ACHN (cell line): ENCODE data around the gene UTP15.

ENCODE experiments used
- DNase-seq: peaks from one replicate; pipeline ENCODE4 v3.0.0-alpha.2; 2015
- in situ Hi-C: cut with HindIII; loops from 2 replicates; pipeline ENCODE4 v1.10.0; 2017; ENCODE audit warnings: low sequenced_read_pairs, low pct_ligation_motif_present, low pct_unique_long_range_greater_than_20kb

The UTP15 gene

GRCh38 chr5:73558950-73559349 is 6.6 kb upstream of the UTP15 start:
- DNase-seq, result peak; percentile 18
- in situ Hi-C loops, result no loop called here

- in situ Hi-C loops, result no loop called here
- no peak for DNase-seq
Observed at GRCh38 chr5:73564018-73564417, 1.5 kb upstream of the UTP15 start.

GRCh38 chr5:73564675-73565074 is 868 bp upstream of the UTP15 start:
- DNase-seq, result no peak
- in situ Hi-C loops, result no loop called here

GRCh38 chr5:73565969-73566547 is 515 bp downstream of the UTP15 start:
- DNase-seq, result peak; percentile 6
- in situ Hi-C loops, result no loop called here

GRCh38 chr5:73582285-73583145 is 17.0 kb downstream of the UTP15 start:
- in situ Hi-C loops, result loop anchor here (25.0 kb wide), 1 partner anchor 205 kb away; no protein-coding TSS in a partner anchor
- DNase-seq, result no peak

- DNase-seq, result no peak
- in situ Hi-C loops, result loop anchor here (25.0 kb wide), 1 partner anchor 199 kb away; no protein-coding TSS in a partner anchor
Observed at GRCh38 chr5:73587923-73588322, 22.4 kb downstream of the UTP15 start.

GRCh38 chr5:73591102-73591695 is 25.7 kb downstream of the UTP15 start:
- in situ Hi-C loops, result loop anchor here (25.0 kb wide), 1 partner anchor 196 kb away; no protein-coding TSS in a partner anchor
- DNase-seq, result peak; percentile 76

GRCh38 chr5:73591698-73592501 is 26.4 kb downstream of the UTP15 start:
- in situ Hi-C loops, result loop anchor here (25.0 kb wide), 1 partner anchor 195 kb away; no protein-coding TSS in a partner anchor
- DNase-seq, result peak; percentile 26

GRCh38 chr5:73592551-73592950 is 27.0 kb downstream of the UTP15 start:
- in situ Hi-C loops, result loop anchor here (25.0 kb wide), 1 partner anchor 195 kb away; no protein-coding TSS in a partner anchor
- peak; percentile 18 for DNase-seq

GRCh38 chr5:73596705-73597328 is 31.3 kb downstream of the UTP15 start:
- in situ Hi-C loops, result loop anchor here (25.0 kb wide), 1 partner anchor 190 kb away; no protein-coding TSS in a partner anchor
- peak; percentile 50 for DNase-seq

GRCh38 chr5:73599380-73599779 is 33.8 kb downstream of the UTP15 start:
- in situ Hi-C loops, result loop anchor here (25.0 kb wide), 1 partner anchor 188 kb away; no protein-coding TSS in a partner anchor
- no peak for DNase-seq

GRCh38 chr5:73603998-73604397 is 38.5 kb downstream of the UTP15 start:
- no peak for DNase-seq
- in situ Hi-C loops, result no loop called here

GRCh38 chr5:73605223-73606087 is 39.9 kb downstream of the UTP15 start:
- DNase-seq, result no peak
- in situ Hi-C loops, result no loop called here

GRCh38 chr5:73606206-73606753 is 40.7 kb downstream of the UTP15 start:
- no peak for DNase-seq
- in situ Hi-C loops, result no loop called here

- in situ Hi-C loops, result no loop called here
- DNase-seq, result no peak
Observed at GRCh38 chr5:73607228-73607627, 41.7 kb downstream of the UTP15 start.

- in situ Hi-C loops, result no loop called here
- DNase-seq, result no peak
Observed at GRCh38 chr5:73612799-73613198, 47.3 kb downstream of the UTP15 start.

- in situ Hi-C loops, result no loop called here
- DNase-seq, result no peak
Observed at GRCh38 chr5:73615085-73615484, 49.5 kb downstream of the UTP15 start.
